HUDEP-2 (cell line): ENCODE data around the gene ANKRD35.
A peak's percentile ranks its signal among the peaks of the same experiment; 100 is the strongest.
"Not testable (repeated sequence)": the region's sequence is repeated elsewhere in the genome, so short reads cannot be mapped to it uniquely, and the experiment has no call there.

ENCODE experiments used
- DNase-seq, 76 experiments: peaks; one replicate each; lab custom pipeline; 2025; ENCODE audit not compliant: unreplicated experiment in 76 of 76; lab: John Stamatoyannopoulos, UW

Gene ANKRD35, protein sequence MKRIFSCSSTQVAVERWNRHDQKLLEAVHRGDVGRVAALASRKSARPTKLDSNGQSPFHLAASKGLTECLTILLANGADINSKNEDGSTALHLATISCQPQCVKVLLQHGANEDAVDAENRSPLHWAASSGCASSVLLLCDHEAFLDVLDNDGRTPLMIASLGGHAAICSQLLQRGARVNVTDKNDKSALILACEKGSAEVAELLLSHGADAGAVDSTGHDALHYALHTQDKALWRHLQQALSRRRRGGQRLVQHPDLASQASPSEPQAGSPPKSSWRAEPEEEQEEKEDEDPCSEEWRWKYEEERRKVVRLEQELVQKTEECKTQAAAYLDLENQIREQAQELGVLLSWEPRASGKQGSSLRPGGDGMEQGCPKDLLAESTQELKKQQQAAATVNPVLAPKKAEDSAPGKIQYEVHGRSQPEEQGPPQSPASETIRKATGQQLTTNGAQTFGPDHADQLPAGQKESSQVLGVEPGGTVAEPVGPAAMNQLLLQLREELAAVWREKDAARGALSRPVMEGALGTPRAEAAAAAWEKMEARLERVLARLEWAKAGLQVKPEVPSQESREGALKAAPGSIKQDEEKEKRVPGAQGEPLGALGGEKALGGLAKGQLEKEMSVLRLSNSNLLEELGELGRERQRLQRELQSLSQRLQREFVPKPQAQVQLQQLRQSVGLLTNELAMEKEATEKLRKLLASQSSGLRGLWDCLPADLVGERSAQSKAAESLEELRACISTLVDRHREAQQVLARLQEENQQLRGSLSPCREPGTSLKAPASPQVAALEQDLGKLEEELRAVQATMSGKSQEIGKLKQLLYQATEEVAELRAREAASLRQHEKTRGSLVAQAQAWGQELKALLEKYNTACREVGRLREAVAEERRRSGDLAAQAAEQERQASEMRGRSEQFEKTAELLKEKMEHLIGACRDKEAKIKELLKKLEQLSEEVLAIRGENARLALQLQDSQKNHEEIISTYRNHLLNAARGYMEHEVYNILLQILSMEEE

GRCh38 chr1:145885738-145886287, at the start of gene ANKRD35:
Gene ANKRD35 (minus strand): TSS chr1:145885866. CDS start chr1:145885758, 108 bp downstream.
- peak in 72 of 76 experiments; percentile 19 to 90 (median 68) for DNase-seq

DNA sequence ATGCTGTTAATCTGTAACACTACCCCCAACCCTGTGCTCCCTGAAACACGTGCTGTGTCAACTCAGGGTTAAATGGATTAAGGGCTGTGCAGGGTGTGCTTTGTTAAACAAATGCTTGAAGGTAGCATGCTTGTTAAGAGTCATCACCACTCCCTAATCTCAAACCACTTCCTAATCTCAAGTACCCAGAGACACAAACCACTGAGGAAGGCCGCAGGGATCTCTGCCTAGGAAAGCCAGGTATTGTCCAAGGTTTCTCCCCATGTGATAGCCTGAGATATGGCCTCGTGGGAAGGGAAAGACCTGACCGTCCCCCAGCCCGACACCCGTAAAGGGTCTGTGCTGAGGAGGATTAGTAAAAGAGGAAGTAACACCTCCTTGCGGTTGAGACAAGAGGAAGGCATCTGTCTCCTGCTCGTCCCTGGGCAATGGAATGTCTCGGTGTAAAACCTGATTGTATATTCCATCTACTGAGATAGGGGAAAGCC, 46.9 kb upstream of the ANKRD35 start:
- peak in 39 of 76 experiments; percentile 3 to 70 (median 28) for DNase-seq

GRCh38 chr1:145927916-145928643, 42.4 kb upstream of the ANKRD35 start:
- no peak for DNase-seq

DNA sequence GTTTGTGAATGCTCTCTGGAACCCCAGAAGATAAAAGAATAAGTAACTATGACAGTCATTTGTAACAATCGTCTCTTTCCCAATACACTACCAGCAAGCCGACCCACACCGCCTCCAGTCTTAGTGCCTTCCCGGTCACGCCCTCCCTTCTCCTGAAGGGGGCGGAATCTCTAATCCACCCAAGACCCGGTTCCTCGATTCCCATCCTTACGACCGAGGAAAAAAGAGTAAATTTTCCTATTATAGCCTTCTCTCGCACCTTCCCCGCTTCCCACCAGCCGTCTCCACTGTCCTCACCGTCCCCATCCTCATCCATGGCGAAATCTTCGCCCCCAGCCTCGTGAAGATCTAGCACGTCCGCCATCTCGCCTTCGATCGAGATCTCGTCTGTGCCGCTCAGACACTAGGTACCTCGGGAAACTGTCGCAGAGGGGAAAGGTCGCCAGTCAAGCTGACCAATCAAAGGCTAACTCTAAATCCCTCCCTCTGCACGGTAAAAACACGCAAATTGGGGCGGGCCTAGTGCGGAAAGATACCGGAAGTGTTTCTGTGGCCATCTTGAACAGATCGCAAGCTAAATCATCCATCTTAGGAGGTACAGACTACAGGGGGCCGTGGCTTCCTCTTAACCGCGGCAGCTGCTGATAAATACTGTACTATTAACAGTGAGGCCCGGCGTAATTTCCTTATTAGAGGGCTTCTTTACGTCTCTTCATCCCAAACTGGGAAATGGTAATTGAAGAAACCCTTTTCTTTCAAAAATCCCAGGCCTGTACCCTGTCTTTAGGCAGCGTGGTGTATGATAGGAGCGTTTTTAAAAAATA, 41.6 kb upstream of the ANKRD35 start, which contains the start of gene RBM8A:
TSS of gene RBM8A (minus strand) at position 422 of the 824 bp plus-strand sequence. CDS start at position 364, 58 bp downstream.
- DNase-seq: peak in 75 of 76 experiments; percentile 16 to 98 (median 90)

DNA sequence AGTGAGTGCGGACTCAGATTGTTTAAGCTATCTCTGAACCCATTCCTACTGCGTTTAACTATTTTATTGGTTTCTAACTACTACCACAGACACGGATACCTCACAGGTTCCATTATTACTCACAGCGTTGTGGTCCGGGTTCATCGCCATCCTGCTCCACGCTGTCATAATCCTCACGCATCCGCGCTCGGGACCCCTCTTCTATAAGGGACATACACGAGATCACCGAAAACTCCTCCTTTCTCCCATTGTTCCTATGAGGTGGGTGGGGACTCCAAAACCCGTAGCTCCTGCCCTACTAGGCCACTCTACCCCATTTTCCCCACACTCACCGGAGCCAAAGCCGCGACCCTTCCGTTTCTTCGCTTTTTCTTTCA, 41.0 kb upstream of the ANKRD35 start:
- DNase-seq: peak in 2 of 76 experiments; percentile 13 to 39

DNA sequence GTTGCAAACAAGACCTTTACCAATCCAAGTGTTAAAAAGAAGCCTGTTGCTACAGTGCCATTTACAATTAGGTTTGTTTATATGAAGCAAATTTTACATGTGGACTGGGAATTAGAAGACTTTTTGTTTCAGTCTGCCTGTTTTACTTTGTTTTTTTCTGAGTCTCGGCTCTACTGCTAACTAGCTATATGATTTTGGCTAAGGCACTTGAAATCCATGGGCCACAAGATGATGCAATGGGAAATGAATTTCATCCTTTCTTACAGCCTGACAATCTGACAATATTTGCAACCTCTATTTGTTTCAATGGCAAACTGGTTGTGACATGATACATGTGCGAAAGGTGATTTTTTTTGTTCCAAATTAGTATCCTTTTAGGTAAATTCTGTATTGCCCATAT, 36.6 kb upstream of the ANKRD35 start:
- no peak for DNase-seq

DNA sequence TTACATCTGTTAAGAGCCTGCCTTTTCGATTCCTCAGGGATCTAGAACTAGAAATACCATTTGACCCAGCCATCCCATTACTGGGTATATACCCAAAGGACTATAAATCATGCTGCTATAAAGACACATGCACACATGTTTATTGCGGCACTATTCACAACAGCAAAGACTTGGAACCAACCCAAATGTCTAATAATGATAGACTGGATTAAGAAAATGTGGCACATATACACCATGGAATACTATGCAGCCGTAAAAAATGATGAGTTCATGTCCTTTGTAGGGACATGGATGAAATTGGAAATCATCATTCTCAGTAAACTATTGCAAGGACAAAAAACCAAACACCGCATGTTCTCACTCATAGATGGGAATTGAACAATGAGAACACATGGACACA, 34.6 kb upstream of the ANKRD35 start:
- not testable (repeated sequence) for DNase-seq

DNA sequence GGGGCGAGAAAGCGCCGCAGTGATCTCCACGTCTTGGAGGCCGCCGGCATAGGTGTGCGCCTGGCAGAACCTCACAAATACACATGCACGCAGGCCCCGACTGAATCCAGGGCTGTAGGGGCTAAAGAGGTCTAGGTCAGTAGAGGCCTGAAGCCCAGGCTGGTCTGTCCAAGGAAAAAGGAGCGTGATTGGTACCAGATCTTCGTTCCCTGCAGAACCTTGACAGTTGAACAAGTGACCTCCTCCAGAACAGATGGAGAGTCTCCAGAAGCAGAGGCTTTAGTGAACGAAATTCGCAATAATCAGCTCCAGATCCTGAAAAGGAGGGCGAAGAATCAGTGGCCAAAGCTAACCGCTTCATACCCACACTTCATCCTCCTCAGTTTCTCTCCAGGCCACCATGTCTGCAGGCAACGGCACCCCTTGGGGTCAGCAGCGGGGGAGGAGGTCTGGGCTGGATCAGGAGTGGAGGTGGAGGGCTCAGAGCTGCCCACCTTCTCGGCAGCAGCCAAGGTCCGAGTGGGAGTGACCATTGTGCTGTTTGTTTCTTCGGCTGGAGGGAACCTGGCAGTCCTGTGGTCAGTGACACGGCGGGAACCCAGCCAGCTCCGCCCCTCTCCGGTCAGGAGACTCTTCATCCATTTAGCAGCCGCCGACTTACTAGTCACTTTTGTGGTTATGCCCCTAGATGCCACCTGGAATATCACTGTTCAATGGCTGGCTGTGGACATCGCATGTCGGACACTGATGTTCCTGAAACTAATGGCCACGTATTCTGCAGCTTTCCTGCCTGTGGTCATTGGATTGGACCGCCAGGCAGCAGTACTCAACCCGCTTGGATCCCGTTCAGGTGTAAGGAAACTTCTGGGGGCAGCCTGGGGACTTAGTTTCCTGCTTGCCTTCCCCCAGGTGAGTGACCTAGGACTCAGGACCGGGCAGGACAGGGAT, 33.6 kb upstream of the ANKRD35 start:
- DNase-seq: peak in 51 of 76 experiments; percentile 3 to 73 (median 32)

- DNase-seq: peak in 75 of 76 experiments; percentile 31 to 96 (median 85)
Observed at GRCh38 chr1:145918144-145918991, 32.7 kb upstream of the ANKRD35 start, which contains the start of gene PEX11B. Gene PEX11B (minus strand): TSS chr1:145918717. CDS start chr1:145918688, 29 bp downstream.

GRCh38 chr1:145917595-145917994, 31.9 kb upstream of the ANKRD35 start:
- no peak for DNase-seq

GRCh38 chr1:145916745-145917144, 31.1 kb upstream of the ANKRD35 start:
- no peak for DNase-seq

DNA sequence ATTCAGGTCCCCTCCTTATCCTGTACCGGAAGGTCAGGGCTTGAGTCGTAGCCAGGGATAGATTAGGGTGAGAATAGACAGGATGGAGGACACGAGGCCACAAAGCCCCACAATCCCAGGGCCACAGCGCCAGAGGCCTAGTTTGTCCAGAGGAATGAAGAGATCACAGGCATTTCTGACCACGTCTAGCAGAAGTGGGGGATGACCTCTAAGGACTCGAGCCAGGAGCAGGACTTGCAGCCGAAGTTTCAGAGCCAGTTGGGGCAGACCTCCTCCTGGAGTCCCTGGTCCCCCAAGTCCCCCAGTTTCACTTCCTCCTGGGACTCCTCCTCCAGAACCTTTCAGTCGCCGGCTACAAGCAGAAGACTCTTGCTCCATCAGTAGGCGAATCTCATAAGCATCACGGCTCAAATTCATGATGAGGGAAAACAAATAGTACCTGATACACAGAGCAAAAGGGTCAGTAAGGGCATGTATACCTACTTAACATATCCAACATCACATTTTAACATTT, 26.5 kb upstream of the ANKRD35 start:
- DNase-seq: no peak

GRCh38 chr1:145908653-145909052, 23.0 kb upstream of the ANKRD35 start:
- no peak for DNase-seq

DNA sequence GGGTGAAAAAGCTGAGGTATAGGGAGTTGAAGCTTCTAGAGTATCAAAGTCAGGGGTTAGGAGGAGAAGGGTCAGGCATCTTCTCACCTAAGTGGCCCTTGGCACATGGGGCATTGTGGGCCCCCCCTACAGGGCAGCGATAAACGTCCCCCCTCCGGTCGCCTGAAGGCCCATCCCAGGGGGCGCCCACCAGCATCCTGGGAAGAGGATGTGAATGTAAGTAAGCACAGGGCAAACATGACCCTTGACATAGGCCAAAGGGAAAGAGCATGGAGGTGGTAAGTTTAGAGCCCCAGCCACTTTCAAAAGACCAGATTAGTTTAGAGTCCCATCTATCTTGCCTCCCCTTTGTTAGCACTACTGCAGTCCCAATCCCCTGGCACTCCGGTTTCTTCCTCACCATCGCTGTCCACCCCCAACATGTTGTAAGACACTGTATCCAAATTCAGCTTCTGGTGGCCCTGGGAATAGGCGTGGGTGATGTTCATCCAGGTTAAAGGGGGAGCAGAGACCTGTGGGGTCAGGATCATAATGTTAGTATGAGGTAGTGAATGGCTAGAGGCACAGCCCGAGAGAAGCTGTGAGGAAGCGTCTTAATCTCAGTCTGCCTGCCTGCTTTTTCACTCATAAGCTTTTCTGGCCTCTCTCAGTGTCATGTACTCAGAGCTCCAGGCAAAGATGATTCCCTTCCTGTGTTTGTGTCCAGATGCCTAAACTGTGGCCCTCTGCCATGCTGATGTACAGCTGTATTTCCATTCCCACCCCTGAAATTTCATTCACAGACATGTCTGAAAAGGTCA, 21.5 kb upstream of the ANKRD35 start:
- no peak for DNase-seq

GRCh38 chr1:145901312-145902021, 15.8 kb upstream of the ANKRD35 start:
- no peak for DNase-seq
